IMR-90 (cell line): Measurements from ENCODE around the gene OPCML. TPM values are rescaled to one million over a fixed set of nuclear protein-coding genes. Genes with fewer than 3 reads are reported as not detected.

ENCODE experiments used
- ATAC-seq: fragments of 200-7000 bp; cut with Tn5 transposase; 2 replicates; pipeline ENCODE4 v1.9.1; 2020; ENCODE audit warnings: low read depth, mild to moderate bottlenecking, moderate library complexity
- Bru-seq: library from RNA; stranded (reverse); fragments of 400-500 nt; gene quantifications from one replicate; lab custom pipeline; 2021; lab: Mats Ljungman, UMichigan
- BruChase-seq, 2 experiments: library from RNA; stranded (reverse); fragments of 400-500 nt; gene quantifications; one replicate each; lab custom pipeline; 2021; lab: Mats Ljungman, UMichigan
- BruUV-seq: library from RNA; stranded (reverse); fragments of 400-500 nt; replicated peaks from 2 replicates; lab custom pipeline; 2021; lab: Mats Ljungman, UMichigan
- CTCF ChIA-PET: fragments of 300-600 bp; formaldehyde crosslinking; extraction: SDS; loops from one replicate; lab custom pipeline; 2021; ENCODE audit warnings: antibody characterized with exemption; lab: Yijun Ruan, JAX
- POLR2A ChIA-PET: fragments of 300-600 bp; sonication (Branson Sonifier 250); formaldehyde crosslinking; loops from one replicate; lab custom pipeline; 2022; ENCODE audit warnings: antibody characterized with exemption; ENCODE audit not compliant: unreplicated experiment; lab: Charles Lee
- DNase-seq: peaks from one replicate; pipeline ENCODE4 v3.0.0; 2013
- H2AFZ ChIP-seq: replicated peaks from 2 replicates; pipeline ENCODE3; 2013; ENCODE audit warnings: low read length, mild to moderate bottlenecking; ENCODE audit not compliant: poor library complexity
- H2AK5ac ChIP-seq: 2 replicates; pipeline ENCODE4 v1.6.1; 2013; ENCODE audit warnings: low read depth, low read length, inconsistent platforms
- H2AK9ac ChIP-seq: replicated peaks from 2 replicates; pipeline ENCODE3; 2013; ENCODE audit warnings: mild to moderate bottlenecking, low read depth, low read length, moderate library complexity; ENCODE audit not compliant: poor library complexity
- H2BK120ac ChIP-seq: 2 replicates; pipeline ENCODE4 v1.6.1; 2013; ENCODE audit warnings: low read depth, low read length, inconsistent platforms
- H2BK15ac ChIP-seq: 3 replicates; pipeline ENCODE4 v1.6.1; 2013; ENCODE audit warnings: low read depth, low read length, inconsistent platforms
- H2BK20ac ChIP-seq: 2 replicates; pipeline ENCODE4 v1.6.1; 2013; ENCODE audit warnings: low read depth, mild to moderate bottlenecking, inconsistent platforms, low read length, moderate library complexity
- H2BK5ac ChIP-seq: 2 replicates; pipeline ENCODE4 v1.6.1; 2013; ENCODE audit warnings: mild to moderate bottlenecking, low read depth, low read length, inconsistent platforms; ENCODE audit not compliant: poor library complexity, severe bottlenecking
- H3K14ac ChIP-seq: replicated peaks from 2 replicates; pipeline ENCODE4 v1.6.1; 2013; ENCODE audit warnings: low read depth, low read length, inconsistent platforms
- H3K18ac ChIP-seq: 2 replicates; pipeline ENCODE4 v1.6.1; 2013; ENCODE audit warnings: low read depth, low read length, control low read depth
- H3K23ac ChIP-seq: 2 replicates; pipeline ENCODE4 v1.6.1; 2013; ENCODE audit warnings: low read depth, low read length, inconsistent platforms
- H3K27ac ChIP-seq: 2 replicates; pipeline ENCODE4 v1.5.1; 2013; ENCODE audit warnings: mild to moderate bottlenecking, control low read depth, low read length; ENCODE audit not compliant: insufficient read depth
- H3K27me3 ChIP-seq: 2 replicates; pipeline ENCODE4 v1.6.1; 2013; ENCODE audit warnings: low read length; ENCODE audit not compliant: control insufficient read depth, insufficient read depth
- H3K36me3 ChIP-seq: 2 replicates; pipeline ENCODE4 v1.6.1; 2013; ENCODE audit warnings: low read length, mixed read lengths; ENCODE audit not compliant: control insufficient read depth, insufficient read depth
- H3K4ac ChIP-seq: 2 replicates; pipeline ENCODE4 v1.6.1; 2013; ENCODE audit warnings: low read depth, low read length, inconsistent platforms
- H3K4me1 ChIP-seq: 2 replicates; pipeline ENCODE4 v1.6.1; 2013; ENCODE audit warnings: low read length, mixed read lengths; ENCODE audit not compliant: control insufficient read depth, insufficient read depth
- H3K4me2 ChIP-seq: 2 replicates; pipeline ENCODE4 v1.6.1; 2013; ENCODE audit warnings: low read depth, mild to moderate bottlenecking, control low read depth, low read length, moderate library complexity
- H3K4me3 ChIP-seq: 2 replicates; pipeline ENCODE4 v1.5.1; 2013; ENCODE audit warnings: low read depth, mild to moderate bottlenecking, control low read depth, low read length, moderate library complexity; ENCODE audit not compliant: insufficient read depth
- H3K56ac ChIP-seq: 2 replicates; pipeline ENCODE4 v1.6.1; 2013; ENCODE audit warnings: low read length, inconsistent platforms; ENCODE audit not compliant: insufficient read depth; ENCODE audit errors: extremely low read depth
- H3K79me1 ChIP-seq, 2 experiments: 2 replicates each; pipeline ENCODE4 v1.6.1; 2013; ENCODE audit warnings: low read length in 2 of 2, inconsistent platforms in 1 of 2, low read depth in 1 of 2
- H3K9ac ChIP-seq: 2 replicates; pipeline ENCODE4 v1.6.1; 2013; ENCODE audit warnings: low read depth, low read length, control low read depth
- H3K9me1 ChIP-seq: 2 replicates; pipeline ENCODE4 v1.6.1; 2013; ENCODE audit warnings: low read length, inconsistent platforms; ENCODE audit not compliant: insufficient read depth
- H3K9me3 ChIP-seq: 2 replicates; pipeline ENCODE4 v1.6.1; 2013; ENCODE audit warnings: low read length; ENCODE audit not compliant: control insufficient read depth, insufficient read depth
- H4K20me1 ChIP-seq: 2 replicates; pipeline ENCODE4 v1.6.1; 2013; ENCODE audit warnings: low read length, inconsistent platforms; ENCODE audit not compliant: insufficient read depth
- H4K5ac ChIP-seq: 2 replicates; pipeline ENCODE4 v1.6.1; 2013; ENCODE audit warnings: mild to moderate bottlenecking, low read depth, low read length, control low read depth
- H4K8ac ChIP-seq, 2 experiments: 2 replicates each; pipeline ENCODE4 v1.6.1; 2013; ENCODE audit warnings: low read depth in 2 of 2, low read length in 2 of 2, control low read depth in 1 of 2, inconsistent platforms in 1 of 2
- H4K91ac ChIP-seq: 2 replicates; pipeline ENCODE4 v1.6.1; 2013; ENCODE audit warnings: low read depth, low read length, inconsistent platforms; ENCODE audit not compliant: insufficient read depth
- BHLHE40 ChIP-seq: fragments of 150-350 bp; IDR thresholded peaks from 2 replicates; pipeline ENCODE4 v1.6.1; 2016; ENCODE audit warnings: mild to moderate bottlenecking, low read depth, low read length
- CEBPB ChIP-seq: IDR thresholded peaks from 2 replicates; pipeline ENCODE4 v1.6.1; 2012; ENCODE audit warnings: low read depth, low read length, improper control_type of control experiment
- CHD1 ChIP-seq: IDR thresholded peaks from 2 replicates; pipeline ENCODE4 v1.6.1; 2012; ENCODE audit warnings: low read depth, low read length, improper control_type of control experiment
- ELK1 ChIP-seq: fragments of 150-350 bp; IDR thresholded peaks from 2 replicates; pipeline ENCODE4 v1.6.1; 2016; ENCODE audit warnings: low read depth, mild to moderate bottlenecking, low read length, moderate library complexity, borderline replicate concordance
- FOS ChIP-seq: fragments of 150-350 bp; IDR thresholded peaks from 2 replicates; pipeline ENCODE4 v1.6.1; 2016; ENCODE audit warnings: low read depth, low read length
- MAFK ChIP-seq: IDR thresholded peaks from 2 replicates; pipeline ENCODE4 v1.6.1; 2012; ENCODE audit warnings: low read depth, low read length, improper control_type of control experiment
- MAZ ChIP-seq: IDR thresholded peaks from 2 replicates; pipeline ENCODE4 v1.6.1; 2012; ENCODE audit warnings: low read depth, mild to moderate bottlenecking, low read length, improper control_type of control experiment, moderate library complexity, borderline replicate concordance
- MXI1 ChIP-seq: IDR thresholded peaks from 2 replicates; pipeline ENCODE4 v1.6.1; 2012; ENCODE audit warnings: low read depth, mild to moderate bottlenecking, low read length, moderate library complexity, borderline replicate concordance
- NFE2L2 ChIP-seq: fragments of 150-350 bp; IDR thresholded peaks from 2 replicates; pipeline ENCODE4 v1.6.1; 2016; ENCODE audit warnings: low read depth, mild to moderate bottlenecking, low read length
- POLR2A ChIP-seq: IDR thresholded peaks from 2 replicates; pipeline ENCODE4 v1.6.1; 2012; ENCODE audit warnings: mild to moderate bottlenecking, low read depth, low read length
- RAD21 ChIP-seq: IDR thresholded peaks from 2 replicates; pipeline ENCODE4 v1.6.1; 2012; ENCODE audit warnings: low read length, improper control_type of control experiment
- RCOR1 ChIP-seq: IDR thresholded peaks from 2 replicates; pipeline ENCODE4 v1.6.1; 2012; ENCODE audit warnings: mild to moderate bottlenecking, low read length, improper control_type of control experiment; ENCODE audit not compliant: insufficient replicate concordance
- RFX5 ChIP-seq: IDR thresholded peaks from 2 replicates; pipeline ENCODE4 v1.8.0; 2012; ENCODE audit warnings: low read depth, mild to moderate bottlenecking, low read length, moderate library complexity
- SMC3 ChIP-seq: fragments of 150-350 bp; IDR thresholded peaks from 2 replicates; pipeline ENCODE4 v1.6.1; 2016; ENCODE audit warnings: low read depth, mild to moderate bottlenecking, antibody characterized with exemption, low read length, moderate library complexity
- USF2 ChIP-seq: fragments of 150-350 bp; IDR thresholded peaks from 2 replicates; pipeline ENCODE4 v1.6.1; 2017; ENCODE audit warnings: mild to moderate bottlenecking, antibody characterized with exemption, low read length, low read depth
- WGBS, 2 experiments: methylation state at CpG; one replicate each; pipeline versions ENCODE4 v1.1.5 to v1.1.7; 2013; ENCODE audit warnings: missing lambda C conversion rate in 2 of 2; ENCODE audit not compliant: insufficient read length in 1 of 2; ENCODE audit errors: extremely low coverage in 2 of 2; 5-methylcytosine and 5-hydroxymethylcytosine counted together
- dilution Hi-C: fragments of 300-500 bp; cut with HindIII; formaldehyde crosslinking; loops from one replicate; pipeline ENCODE4 v1.14.3; 2018; ENCODE audit warnings: low sequenced_read_pairs; ENCODE audit not compliant: unreplicated experiment
- in situ Hi-C: fragments of 300-500 bp; cut with MboI; formaldehyde crosslinking; loops from 3 replicates; pipeline ENCODE4 v1.14.3; 2019; ENCODE audit warnings: low sequenced_read_pairs, inconsistent platforms, mixed read lengths
- intact Hi-C: fragments of 100-400 bp; cut with micrococcal nuclease; formaldehyde crosslinking; loops from 2 replicates; pipeline ENCODE4 v1.10.0; 2022
- long read RNA-seq: library from polyadenylated mRNA; unstranded; transcript quantifications from one replicate; pipeline ENCODE4 v2.0.0, GENCODE V29; 2021; ENCODE audit not compliant: unreplicated experiment
- polyA plus RNA-seq, 3 experiments: library from polyadenylated mRNA; depleted of rRNA; stranded (reverse); fragments of >200 nt; gene quantifications; 2 replicates each; pipeline ENCODE4 v1.2.3, GENCODE V29; 2012; ENCODE audit warnings: low replicate concordance in 1 of 3
- total RNA-seq: library from RNA; depleted of rRNA; stranded (reverse); fragments of >200 nt; gene quantifications from 2 replicates; pipeline ENCODE4 v1.2.3, GENCODE V29; 2012; rRNA removed

The OPCML gene
- total RNA-seq (under 0.01 TPM in 2 replicates), polyA plus RNA-seq (2012; rRNA removed) (0.11 and 2.6 TPM in 2 replicates), Bru-seq, nascent RNA (percentile 2 among the genes with signal in this experiment), BruChase-seq, experiment 1, labeled RNA remaining after a 6-hour chase (percentile 1 among the genes with signal in this experiment), BruChase-seq, experiment 2, labeled RNA remaining after a 2-hour chase (percentile 2 among the genes with signal in this experiment)
- polyA plus RNA-seq (2012; cell fraction: cytosol; rRNA removed) = 0.09 and 0.10 TPM in 2 replicates
- 0.09 and 0.12 TPM in 2 replicates for polyA plus RNA-seq (2012; cell fraction: nucleus; rRNA removed; ENCODE audit: low replicate concordance)
- long read RNA-seq = 0 reads

GRCh38 chr11:133531971-133532651, at the start of gene OPCML:
Gene OPCML (minus strand): TSS chr11:133532501.
- intact Hi-C loops = no loop called here
- H3K79me1 ChIP-seq = no peaks in the 10 kb centered on the region
- H3K27ac ChIP-seq = no peak within 1 kb of the TSS
- dilution Hi-C loops = no loop called here
- H2BK5ac ChIP-seq = no peak within 1 kb of the TSS
- no peak for ATAC-seq
- ChIA-PET CTCF (no interaction called here), POLR2A (no interaction called here)
- no peaks in the 10 kb centered on the region for H3K4me1 ChIP-seq
- H3K9ac ChIP-seq = no peak within 1 kb of the TSS
- no peak within 1 kb of the TSS for H3K14ac ChIP-seq
- no peak within 1 kb of the TSS for H2BK120ac ChIP-seq
- H2AK9ac ChIP-seq = no peak within 1 kb of the TSS
- H4K8ac ChIP-seq = no peak within 1 kb of the TSS
- no peak within 1 kb of the TSS for H3K4me3 ChIP-seq
- no peak within 1 kb of the TSS for H3K56ac ChIP-seq
- WGBS, 2 experiments = no CpG with 5 or more reads among the region's 27 CpGs
- peaks cover 48% of the 10 kb centered on the region for H3K9me3 ChIP-seq
- no peak within 1 kb of the TSS for H2BK20ac ChIP-seq
- no TSS peak for BruUV-seq
- H4K20me1 ChIP-seq = no peaks in the 10 kb centered on the region
- no peak within 1 kb of the TSS for H2AFZ ChIP-seq
- no peak within 1 kb of the TSS for H3K4ac ChIP-seq
- no peak within 1 kb of the TSS for H4K5ac ChIP-seq
- H3K27me3 ChIP-seq = no peaks in the 10 kb centered on the region
- no peak within 1 kb of the TSS for H2AK5ac ChIP-seq
- no peak within 1 kb of the TSS for H2BK15ac ChIP-seq
- no peak within 1 kb of the TSS for H3K18ac ChIP-seq
- no peak within 1 kb of the TSS for H3K4me2 ChIP-seq
- no peak for DNase-seq
- no peak within 1 kb of the TSS for H3K23ac ChIP-seq
- in situ Hi-C loops = no loop called here
- no peaks in the 10 kb centered on the region for H3K36me3 ChIP-seq
- H4K91ac ChIP-seq = no peak within 1 kb of the TSS
- H3K9me1 ChIP-seq = no peaks in the 10 kb centered on the region
- TF ChIP-seq ELK1 (no peak), RFX5 (no peak), MAFK (no peak), NFE2L2 (no peak), CEBPB (no peak), BHLHE40 (no peak), FOS (no peak), USF2 (no peak), MAZ (no peak), CHD1 (no peak), RAD21 (no peak), POLR2A (no peak), SMC3 (no peak), MXI1 (no peak), RCOR1 (no peak)
